Neuron (in vitro differentiated cells): ENCODE data around the gene OR12D2.
"Not testable (repeated sequence)": the region's sequence is repeated elsewhere in the genome, so short reads cannot be mapped to it uniquely, and the experiment has no call there.

Experiments used
- H2AFZ ChIP-seq: one replicate; pipeline ENCODE4 v1.6.1; 2013; ENCODE audit warnings: low read depth, mild to moderate bottlenecking, inconsistent platforms, low read length, moderate library complexity
- H3K27me3 ChIP-seq: one replicate; pipeline ENCODE4 v1.6.1; 2013; ENCODE audit warnings: low read length; ENCODE audit not compliant: insufficient read depth
- H3K36me3 ChIP-seq: one replicate; pipeline ENCODE4 v1.6.1; 2013; ENCODE audit warnings: low read length; ENCODE audit not compliant: insufficient read depth
- H3K4me1 ChIP-seq: one replicate; pipeline ENCODE4 v1.6.1; 2013; ENCODE audit warnings: low read length; ENCODE audit not compliant: insufficient read depth
- H3K4me3 ChIP-seq: 2 replicates; pipeline ENCODE4 v1.5.1; 2013; ENCODE audit warnings: mild to moderate bottlenecking, low read length, moderate library complexity
- H3K9me3 ChIP-seq: one replicate; pipeline ENCODE4 v1.6.1; 2013; ENCODE audit warnings: low read length

The OR12D2 gene, protein sequence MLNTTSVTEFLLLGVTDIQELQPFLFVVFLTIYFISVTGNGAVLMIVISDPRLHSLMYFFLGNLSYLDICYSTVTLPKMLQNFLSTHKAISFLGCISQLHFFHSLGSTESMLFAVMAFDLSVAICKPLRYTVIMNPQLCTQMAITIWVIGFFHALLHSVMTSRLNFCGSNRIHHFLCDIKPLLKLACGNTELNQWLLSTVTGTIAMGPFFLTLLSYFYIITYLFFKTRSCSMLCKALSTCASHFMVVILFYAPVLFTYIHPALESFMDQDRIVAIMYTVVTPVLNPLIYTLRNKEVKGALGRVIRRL

DNA sequence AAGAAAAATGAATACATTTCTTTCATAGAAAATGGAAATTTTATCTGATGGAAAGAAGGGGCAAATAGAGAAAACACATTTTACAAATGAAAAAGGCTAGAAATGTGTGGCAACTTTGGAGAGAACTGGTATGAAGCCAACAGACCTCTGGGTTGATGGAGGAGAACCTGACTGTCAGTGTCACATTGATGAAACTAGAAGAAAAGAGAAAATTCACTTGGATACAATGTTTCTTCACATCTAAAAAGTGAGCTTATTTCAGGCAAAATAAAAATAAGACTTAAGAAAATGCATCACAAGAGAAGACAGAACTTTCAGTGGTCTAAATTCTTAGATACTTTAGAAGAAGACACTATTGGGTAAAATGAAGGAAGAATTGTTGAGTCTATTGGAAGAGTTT is at the start of gene OR12D2:
Gene OR12D2, plus strand, starts transcription at position 301 of the 400 bp plus-strand sequence. CDS start 1,069 bp downstream, outside the sequence.
- no peaks in the 10 kb centered on the region for H3K36me3 ChIP-seq

DNA sequence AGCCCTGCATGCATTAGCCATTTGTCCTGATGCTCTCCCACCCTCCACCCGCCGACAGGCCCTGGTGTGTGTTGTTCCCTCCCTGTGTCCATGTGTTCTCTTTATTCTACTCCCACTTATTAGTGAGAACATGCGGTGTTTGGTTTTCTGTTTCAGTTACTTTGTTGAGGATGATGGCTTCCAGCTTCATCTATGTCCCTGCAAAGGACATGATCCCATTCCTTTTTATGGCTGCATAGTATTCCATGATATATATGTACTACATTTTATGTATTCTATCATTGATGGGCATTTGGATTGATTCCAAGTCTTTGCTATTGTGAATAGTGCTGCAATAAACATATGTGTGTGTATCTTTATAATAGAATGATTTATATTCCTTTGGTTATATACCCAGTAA is 46.1 kb upstream of the OR12D2 start:
- not testable (repeated sequence) for H3K36me3 ChIP-seq, H3K27me3 ChIP-seq, H3K4me3 ChIP-seq, H2AFZ ChIP-seq, H3K4me1 ChIP-seq, H3K9me3 ChIP-seq

More for the DNA sequence above, at the start of gene OR12D2:
- Histone ChIP-seq H3K4me3 (no peak within 1 kb of the TSS), H3K4me1 (no peaks in the 10 kb centered on the region), H3K27me3 (no peaks in the 10 kb centered on the region), H2AFZ (no peak within 1 kb of the TSS), H3K9me3 (no peaks in the 10 kb centered on the region)

DNA sequence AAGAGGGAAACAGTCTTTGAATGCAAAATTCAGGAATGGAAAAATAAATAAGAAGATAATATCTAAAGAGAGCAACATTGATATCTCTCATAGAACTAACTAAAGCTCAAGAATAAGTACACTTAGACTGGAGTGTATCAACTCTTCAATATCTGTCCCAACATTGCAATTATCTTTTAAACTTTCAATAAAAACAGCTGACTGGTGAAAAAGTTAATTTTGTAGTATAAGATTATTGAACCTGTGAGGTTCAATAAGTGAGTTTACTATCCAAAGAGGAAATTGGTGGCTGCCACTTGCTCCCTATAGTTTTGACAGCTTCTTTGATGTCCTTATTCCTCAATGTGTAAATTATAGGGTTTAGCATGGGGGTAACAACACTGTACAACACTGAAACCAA is 40.5 kb upstream of the OR12D2 start:
- H3K27me3 ChIP-seq: peaks cover 6% of the 10 kb centered on the region
- no peak overlapping the region for H2AFZ ChIP-seq
- no peak overlapping the region for H3K4me3 ChIP-seq
- H3K4me1 ChIP-seq: no peaks in the 10 kb centered on the region
- H3K9me3 ChIP-seq: no peaks in the 10 kb centered on the region
- H3K36me3 ChIP-seq: no peaks in the 10 kb centered on the region

DNA sequence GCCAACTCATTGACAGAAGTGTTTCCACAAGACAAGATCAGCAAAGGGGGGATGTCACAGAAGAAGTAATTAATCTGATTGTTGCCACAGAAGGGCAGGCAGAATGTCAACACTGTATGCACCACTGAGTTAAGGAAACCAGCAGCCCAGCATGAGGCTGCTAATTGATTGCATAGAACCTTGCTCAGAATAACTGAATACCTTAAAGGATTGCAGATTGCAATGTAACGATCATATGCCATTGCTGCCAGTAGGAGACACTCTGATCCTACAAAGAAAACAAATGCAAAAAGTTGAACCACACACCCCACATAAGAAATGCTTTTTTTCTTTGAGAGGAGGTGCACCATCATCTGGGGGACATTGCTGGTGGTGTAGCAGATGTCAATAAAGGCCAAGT is 39.8 kb upstream of the OR12D2 start:
- no peak overlapping the region for H3K4me3 ChIP-seq
- H3K27me3 ChIP-seq: peaks cover 6% of the 10 kb centered on the region
- no peak overlapping the region for H2AFZ ChIP-seq
- H3K4me1 ChIP-seq: no peaks in the 10 kb centered on the region
- H3K36me3 ChIP-seq: no peaks in the 10 kb centered on the region
- H3K9me3 ChIP-seq: no peaks in the 10 kb centered on the region

DNA sequence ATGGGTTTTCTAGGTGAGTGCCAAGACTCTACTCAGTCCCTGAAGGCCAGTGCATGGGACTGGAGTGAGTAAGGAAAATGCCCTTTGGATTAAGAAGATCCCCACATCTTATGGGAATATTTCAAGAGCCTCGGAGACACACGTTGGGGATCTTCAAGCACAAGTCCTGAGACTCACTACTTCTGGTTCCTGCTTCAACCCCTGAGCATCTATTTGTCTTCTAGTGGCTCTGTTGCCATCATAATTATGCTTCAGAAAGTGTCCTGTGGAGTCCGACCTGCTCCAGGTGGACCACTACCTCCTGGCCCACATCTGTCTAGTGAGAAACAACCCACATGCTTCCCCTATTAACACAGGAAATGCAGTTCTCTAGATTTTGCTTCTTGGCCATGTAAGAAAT is 26.7 kb upstream of the OR12D2 start, which contains the start of gene OR5V1:
Gene OR5V1, minus strand, starts transcription at position 101 of the 400 bp plus-strand sequence. CDS start 12,670 bp downstream, outside the sequence.
- Histone ChIP-seq H3K36me3 (no peaks in the 10 kb centered on the region), H2AFZ (no peak within 1 kb of the TSS), H3K27me3 (no peaks in the 10 kb centered on the region), H3K4me1 (no peaks in the 10 kb centered on the region), H3K9me3 (no peaks in the 10 kb centered on the region), H3K4me3 (no peak within 1 kb of the TSS)

DNA sequence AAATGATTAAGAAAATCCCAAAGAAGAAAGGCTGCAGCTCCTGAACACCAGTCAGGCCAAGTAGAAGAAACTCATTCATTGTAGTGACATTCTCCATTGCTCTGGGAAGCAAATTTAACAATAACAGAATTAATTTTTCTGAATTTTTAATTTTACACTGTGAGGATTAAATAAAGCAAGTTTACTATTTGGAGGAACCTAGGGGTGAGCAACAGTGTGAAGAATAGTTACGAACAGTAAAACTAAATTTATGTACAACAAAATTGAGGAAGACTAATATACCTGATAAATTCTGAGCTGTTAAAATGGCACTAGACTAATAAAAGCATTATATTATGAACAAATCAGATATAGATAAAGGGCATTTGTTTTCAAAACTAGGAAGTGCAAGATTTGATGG is 20.2 kb upstream of the OR12D2 start, which contains the start of gene OR12D3:
Gene OR12D3, minus strand, starts transcription at position 101 of the 400 bp plus-strand sequence. Its CDS starts 4 bp downstream, at position 97.
- H2AFZ ChIP-seq: no peak within 1 kb of the TSS
- H3K9me3 ChIP-seq: no peaks in the 10 kb centered on the region
- no peaks in the 10 kb centered on the region for H3K27me3 ChIP-seq
- no peak within 1 kb of the TSS for H3K4me3 ChIP-seq
- H3K36me3 ChIP-seq: no peaks in the 10 kb centered on the region
- no peaks in the 10 kb centered on the region for H3K4me1 ChIP-seq

DNA sequence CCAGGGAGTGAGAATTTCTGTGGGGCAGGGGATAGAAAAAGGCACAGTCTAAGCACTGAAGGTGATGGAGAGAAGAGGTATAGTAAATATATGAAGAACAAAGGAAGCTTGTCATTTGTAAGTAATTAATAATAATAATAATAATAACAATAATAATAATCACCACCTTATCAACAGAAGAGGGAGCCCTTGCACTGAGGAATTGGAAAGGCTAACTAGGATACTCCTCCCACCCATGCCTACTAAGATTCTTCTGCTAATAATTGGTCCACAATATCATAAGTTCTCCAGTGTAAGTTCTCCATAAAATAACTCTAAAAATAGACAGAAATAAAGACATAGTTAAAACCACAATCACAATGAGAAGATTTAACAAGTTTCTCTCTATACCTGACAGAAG is 19.4 kb upstream of the OR12D2 start:
- no peak overlapping the region for H2AFZ ChIP-seq
- H3K4me3 ChIP-seq: no peak overlapping the region
- H3K9me3 ChIP-seq: no peaks in the 10 kb centered on the region
- no peaks in the 10 kb centered on the region for H3K27me3 ChIP-seq
- no peaks in the 10 kb centered on the region for H3K4me1 ChIP-seq
- H3K36me3 ChIP-seq: no peaks in the 10 kb centered on the region

DNA sequence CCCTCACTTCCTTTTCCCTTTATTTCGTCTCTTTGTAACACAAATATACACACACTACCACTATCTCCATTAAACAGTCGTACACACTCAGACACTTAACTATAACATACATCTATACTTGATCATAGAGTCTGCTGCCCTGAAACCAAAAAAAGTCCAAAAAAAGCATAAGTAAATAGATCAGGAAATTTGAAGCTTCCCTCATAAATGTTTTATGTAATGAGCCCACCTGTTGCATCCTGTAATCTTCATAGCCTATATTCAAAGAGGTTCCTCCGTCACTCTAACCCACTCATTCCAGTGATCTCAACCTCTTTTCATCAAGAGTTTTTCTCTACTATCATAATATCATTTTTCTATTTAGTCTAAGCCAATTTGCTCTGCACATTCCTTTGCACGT is 6.9 kb upstream of the OR12D2 start:
- Histone ChIP-seq H3K9me3 (no peaks in the 10 kb centered on the region), H3K4me3 (no peak overlapping the region), H3K27me3 (no peaks in the 10 kb centered on the region), H3K4me1 (no peaks in the 10 kb centered on the region), H3K36me3 (no peaks in the 10 kb centered on the region), H2AFZ (no peak overlapping the region)

DNA sequence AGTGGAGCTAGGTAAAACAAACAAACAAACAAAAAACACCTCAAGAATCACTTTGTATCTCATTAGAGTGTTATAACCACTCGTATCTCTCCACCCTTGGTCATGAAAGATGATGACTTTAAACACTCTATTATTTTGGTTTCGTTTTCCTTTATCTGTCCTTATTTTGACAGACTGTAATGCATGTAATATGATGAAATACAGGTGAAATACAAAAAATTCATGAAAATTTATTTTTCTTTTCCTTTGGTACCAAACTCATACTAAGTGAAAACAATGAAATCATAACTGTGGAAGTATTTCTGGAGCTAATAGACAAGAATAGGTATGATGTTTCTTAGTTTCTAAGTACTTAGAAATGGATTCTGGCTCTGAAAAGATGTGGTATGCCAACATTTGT is 4.1 kb downstream of the OR12D2 start:
- no peaks in the 10 kb centered on the region for H3K36me3 ChIP-seq
- no peaks in the 10 kb centered on the region for H3K27me3 ChIP-seq
- no peak overlapping the region for H2AFZ ChIP-seq
- no peaks in the 10 kb centered on the region for H3K9me3 ChIP-seq
- H3K4me3 ChIP-seq: no peak overlapping the region
- H3K4me1 ChIP-seq: no peaks in the 10 kb centered on the region

DNA sequence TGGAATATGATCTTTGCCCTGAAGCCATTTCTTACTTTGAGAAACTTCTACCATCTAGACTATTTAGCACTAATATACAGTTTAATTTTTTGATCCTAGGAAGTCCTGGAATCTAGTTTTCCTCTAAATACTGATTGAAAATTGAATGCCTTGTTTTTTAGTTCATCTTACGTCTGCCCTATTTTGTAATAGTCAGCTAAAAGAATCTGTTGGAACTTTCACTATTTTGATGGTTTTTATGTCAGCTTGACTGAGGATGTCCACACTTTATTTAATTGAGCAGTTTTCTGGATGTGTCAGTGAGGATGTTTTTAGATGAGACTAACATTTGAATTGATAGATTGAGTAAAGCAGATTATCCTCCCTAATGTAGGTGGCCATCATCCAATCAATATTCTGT is 8.4 kb downstream of the OR12D2 start:
- Histone ChIP-seq H3K27me3 (no peaks in the 10 kb centered on the region), H3K4me1 (no peaks in the 10 kb centered on the region), H3K36me3 (no peaks in the 10 kb centered on the region), H3K4me3 (no peak overlapping the region), H3K9me3 (no peaks in the 10 kb centered on the region), H2AFZ (no peak overlapping the region)

DNA sequence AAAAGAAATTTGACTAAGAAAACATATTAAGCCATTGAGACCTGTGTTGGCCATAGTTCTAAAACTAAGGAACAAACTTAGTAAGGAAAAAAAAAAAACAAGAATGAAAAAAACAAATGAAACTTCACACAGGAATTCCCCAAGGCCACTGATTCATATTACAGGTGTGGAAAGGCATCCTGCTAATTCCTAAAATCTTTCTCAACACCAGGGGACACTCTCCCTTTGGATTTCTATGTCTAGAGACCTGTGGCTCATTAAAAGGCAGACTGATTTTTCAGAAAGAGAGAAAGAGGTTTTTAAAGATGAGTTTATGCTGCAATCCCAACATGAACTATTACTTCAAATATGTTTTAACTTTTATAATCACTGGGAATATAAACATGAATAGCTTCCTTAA is 19.2 kb downstream of the OR12D2 start, which contains the start of gene OR12D1:
Gene OR12D1, plus strand, starts transcription at position 341 of the 400 bp plus-strand sequence.
- no peaks in the 10 kb centered on the region for H3K36me3 ChIP-seq
- no peak within 1 kb of the TSS for H3K4me3 ChIP-seq
- peaks cover 3% of the 10 kb centered on the region for H3K27me3 ChIP-seq
- no peaks in the 10 kb centered on the region for H3K9me3 ChIP-seq
- H2AFZ ChIP-seq: no peak within 1 kb of the TSS
- no peaks in the 10 kb centered on the region for H3K4me1 ChIP-seq

DNA sequence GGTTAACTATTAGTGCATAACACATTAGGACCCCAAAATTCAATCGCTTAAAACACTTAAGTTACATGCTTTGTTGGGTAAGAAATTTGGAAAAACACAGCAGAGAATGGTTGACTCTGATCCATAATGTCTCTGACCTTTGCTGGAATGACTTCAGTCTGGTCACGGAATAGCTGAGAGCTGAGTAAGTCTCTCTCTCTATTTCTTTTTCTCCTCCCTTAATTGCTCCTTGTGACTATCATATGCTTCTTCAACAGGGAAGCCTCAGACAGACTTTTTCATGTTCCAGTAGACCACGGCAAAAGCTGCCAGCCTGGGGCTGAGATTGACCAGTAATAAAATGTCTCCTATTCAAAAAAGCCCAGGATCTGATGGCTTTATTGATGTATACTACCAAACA is 24.1 kb downstream of the OR12D2 start:
- Histone ChIP-seq H3K27me3 (peaks cover 3% of the 10 kb centered on the region), H2AFZ (no peak overlapping the region), H3K9me3 (no peaks in the 10 kb centered on the region), H3K36me3 (no peaks in the 10 kb centered on the region), H3K4me3 (no peak overlapping the region), H3K4me1 (no peaks in the 10 kb centered on the region)

DNA sequence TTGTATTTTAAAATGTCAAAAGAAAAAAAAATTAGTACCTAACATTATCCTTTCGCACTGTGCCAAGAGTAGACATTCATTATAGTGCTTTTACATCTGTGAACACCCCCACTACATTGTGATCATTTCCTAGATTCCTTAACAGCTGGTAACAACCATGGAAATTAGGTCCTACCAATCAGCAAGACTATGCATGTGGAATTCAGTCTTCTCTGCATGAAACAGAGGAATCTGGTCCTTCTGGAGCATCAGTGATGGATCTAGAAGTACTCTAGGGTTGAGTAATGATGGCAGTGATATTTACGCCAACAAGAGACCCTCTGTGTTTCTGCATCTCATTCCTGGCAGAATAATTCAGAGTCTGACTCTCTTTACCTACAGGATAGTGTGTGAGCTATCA is 28.7 kb downstream of the OR12D2 start:
- Histone ChIP-seq H2AFZ (no peak overlapping the region), H3K4me1 (no peaks in the 10 kb centered on the region), H3K27me3 (peaks cover 3% of the 10 kb centered on the region), H3K36me3 (no peaks in the 10 kb centered on the region), H3K9me3 (no peaks in the 10 kb centered on the region), H3K4me3 (no peak overlapping the region)

DNA sequence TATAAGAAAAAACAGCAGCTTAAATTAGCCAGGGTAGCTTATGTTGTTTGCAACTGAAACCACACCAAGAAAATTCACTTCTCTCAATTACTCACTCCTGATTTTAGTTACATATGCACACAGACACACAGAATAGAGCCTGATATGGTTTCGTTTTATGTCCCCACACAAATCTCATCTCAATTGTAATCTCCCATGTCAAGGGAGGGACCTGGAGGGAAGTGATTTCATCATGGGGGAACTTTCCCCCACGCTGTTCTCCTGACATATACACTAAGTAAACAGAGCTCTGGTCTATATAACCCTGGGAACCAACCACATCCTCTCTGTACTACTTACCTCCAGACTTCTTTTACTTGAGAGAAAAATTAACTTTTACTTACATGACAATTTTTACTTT is 29.1 kb downstream of the OR12D2 start:
- H3K27me3 ChIP-seq: peaks cover 5% of the 10 kb centered on the region
- H3K36me3 ChIP-seq: no peaks in the 10 kb centered on the region
- no peak overlapping the region for H2AFZ ChIP-seq
- H3K9me3 ChIP-seq: no peaks in the 10 kb centered on the region
- H3K4me1 ChIP-seq: no peaks in the 10 kb centered on the region
- no peak overlapping the region for H3K4me3 ChIP-seq
